Ecto neural progenitor cell (in vitro differentiated cells): ENCODE results near the gene FOXL3.
"Not testable (repeated sequence)": the region's sequence is repeated elsewhere in the genome, so short reads cannot be mapped to it uniquely, and the experiment has no call there.

Source experiments
- DNase-seq: peaks from one replicate; pipeline ENCODE4 v3.0.0-alpha.2; 2018; ENCODE audit warnings: low spot score

The FOXL3 gene

DNA sequence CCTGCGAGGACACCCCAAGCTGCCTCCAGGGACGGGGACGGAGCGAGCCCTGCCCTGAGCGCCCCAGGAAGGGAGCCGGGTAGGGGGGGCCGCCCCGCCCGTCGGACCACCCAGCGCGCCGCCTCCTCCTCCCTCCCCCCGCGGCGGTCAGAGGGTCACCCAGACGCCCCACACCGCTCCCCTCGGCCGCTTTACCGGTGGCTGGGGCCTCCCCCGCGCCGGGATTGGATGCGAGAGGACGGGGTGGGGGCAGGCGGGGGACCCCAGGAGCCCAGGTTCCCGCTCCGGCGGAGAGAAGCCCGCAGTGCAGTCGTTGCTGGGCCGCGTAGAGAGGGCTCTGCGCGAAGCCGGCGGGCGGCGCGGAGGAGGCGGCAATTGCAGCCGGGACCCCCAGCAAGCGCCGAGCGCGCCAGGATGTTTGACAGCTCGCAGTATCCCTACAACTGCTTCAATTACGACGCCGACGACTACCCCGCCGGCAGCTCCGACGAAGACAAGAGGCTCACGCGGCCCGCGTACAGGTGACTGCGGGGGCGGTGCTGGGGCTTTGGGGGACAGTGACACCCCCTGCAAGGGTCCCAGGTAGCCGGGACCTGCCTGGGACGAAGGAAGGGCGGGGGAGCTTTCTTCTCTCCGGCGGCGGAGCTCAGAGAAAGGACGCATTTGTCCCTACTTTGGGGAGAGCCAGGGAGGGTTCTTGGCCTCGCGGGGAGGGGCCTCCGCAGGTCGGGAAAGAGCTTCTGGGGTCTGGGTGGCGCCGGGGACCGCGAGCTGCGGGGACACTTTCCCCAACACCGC, at the start of gene FOXL3:
Gene FOXL3 (plus strand): TSS at position 415 of the 798 bp plus-strand sequence. CDS start 0 bp downstream, at position 415.
- DNase-seq: no peak

DNA sequence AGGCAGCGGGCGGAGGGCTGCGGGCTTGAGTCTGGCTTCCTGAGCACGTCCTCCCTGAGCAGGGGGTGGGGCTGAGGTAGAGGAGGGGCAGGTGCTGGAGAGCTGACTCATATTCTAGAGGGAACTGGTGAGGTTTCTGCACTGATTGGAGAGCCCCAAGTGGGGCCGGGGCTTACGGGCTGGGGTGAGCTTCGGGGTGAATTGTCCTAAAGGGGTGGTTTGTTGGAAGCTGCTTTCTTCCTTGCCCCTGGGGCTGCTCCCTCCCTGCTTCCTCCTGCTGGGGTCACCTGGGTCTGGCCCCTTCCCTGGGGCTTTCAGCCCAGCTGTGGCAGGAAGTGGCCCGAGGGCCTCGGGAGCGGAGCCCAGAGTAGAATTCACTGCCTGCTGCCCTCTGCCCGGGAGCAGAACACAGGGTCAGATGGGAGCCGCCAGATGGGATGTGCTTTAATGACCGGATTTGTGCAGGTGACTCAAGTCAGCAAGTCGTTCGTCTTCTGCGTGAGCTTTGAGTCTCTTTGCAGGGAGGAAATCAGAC, 49.0 kb upstream of the FOXL3 start:
- no peak for DNase-seq

DNA sequence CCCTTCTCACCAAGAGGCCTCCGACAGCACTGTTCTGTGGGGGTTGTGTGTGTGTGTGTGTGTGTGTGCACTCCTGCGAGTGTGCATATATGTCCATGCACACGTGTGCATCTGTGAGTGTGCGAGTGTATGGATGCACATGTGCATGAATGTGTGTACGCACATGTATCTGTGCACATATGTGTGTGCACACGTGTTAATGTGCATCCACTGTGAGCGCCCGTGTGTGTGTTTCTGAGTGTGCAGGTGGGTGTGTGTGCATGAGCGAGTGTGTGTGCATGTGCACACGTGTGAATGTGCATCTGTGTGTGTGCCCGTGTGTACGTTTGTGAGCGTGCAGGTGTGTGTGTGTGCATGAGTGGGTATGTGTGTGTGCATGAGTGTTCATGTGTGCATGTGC, 48.5 kb upstream of the FOXL3 start:
- no peak for DNase-seq

DNA sequence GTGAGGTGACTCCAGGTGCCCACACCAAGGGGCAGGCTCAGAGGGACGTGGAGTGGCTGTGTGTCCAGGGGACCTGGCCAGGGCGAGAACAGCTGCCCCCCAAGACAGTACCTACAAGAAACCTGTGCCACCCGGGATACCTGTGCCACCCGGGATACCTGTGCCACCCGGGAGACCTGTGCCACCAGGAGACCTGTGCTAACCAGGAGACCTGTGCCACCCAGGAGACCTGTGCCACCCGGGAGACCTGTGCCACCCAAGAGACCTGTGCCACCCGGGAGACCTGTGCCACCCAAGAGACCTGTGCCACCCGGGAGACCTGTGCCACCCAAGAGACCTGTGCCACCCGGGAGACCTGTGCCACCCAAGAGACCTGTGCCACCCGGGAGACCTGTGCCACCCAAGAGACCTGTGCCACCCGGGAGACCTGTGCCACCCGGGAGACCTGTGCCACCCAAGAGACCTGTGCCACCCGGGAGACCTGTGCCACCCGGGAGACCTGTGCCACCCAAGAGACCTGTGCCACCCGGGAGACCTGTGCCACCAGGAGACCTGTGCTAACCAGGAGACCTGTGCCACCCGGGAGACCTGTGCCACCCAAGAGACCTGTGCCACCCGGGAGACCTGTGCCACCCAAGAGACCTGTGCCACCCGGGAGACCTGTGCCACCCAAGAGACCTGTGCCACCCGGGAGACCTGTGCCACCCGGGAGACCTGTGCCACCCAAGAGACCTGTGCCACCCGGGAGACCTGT, 47.0 kb upstream of the FOXL3 start:
- not testable (repeated sequence) for DNase-seq

DNA sequence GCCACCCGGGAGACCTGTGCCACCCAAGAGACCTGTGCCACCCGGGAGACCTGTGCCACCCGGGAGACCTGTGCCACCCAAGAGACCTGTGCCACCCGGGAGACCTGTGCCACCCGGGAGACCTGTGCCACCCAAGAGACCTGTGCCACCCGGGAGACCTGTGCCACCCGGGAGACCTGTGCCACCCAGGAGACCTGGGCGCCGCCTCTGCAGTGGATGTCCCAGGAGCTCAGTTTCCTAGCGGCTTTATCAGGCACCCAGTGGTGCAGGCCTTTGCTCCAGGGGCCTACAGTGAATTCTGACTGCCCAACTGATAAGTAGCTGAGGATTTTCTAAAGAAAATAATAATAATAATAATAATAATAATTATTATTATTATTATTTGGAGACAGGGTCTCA, 46.4 kb upstream of the FOXL3 start:
- DNase-seq: not testable (repeated sequence)

DNA sequence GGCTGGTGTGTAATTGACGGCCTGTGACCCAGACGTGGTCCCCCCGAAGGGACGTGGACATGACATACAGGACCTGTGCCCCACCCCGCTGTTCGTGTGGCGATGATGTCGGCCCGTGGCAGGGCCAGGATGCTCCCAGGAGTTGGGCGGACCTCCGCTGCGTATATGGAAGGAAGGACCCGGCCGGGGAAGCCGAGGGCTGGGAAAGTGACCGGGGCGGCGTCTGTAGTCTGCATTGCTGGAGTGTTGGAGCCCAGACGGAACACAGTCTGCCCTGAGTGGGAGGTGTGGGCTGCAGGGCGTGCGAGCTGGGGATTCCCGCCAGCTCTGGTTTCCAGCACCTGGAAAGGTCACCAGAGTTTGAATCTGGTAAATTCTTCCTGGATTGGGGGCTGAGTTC, 45.0 kb upstream of the FOXL3 start:
- no peak for DNase-seq

DNA sequence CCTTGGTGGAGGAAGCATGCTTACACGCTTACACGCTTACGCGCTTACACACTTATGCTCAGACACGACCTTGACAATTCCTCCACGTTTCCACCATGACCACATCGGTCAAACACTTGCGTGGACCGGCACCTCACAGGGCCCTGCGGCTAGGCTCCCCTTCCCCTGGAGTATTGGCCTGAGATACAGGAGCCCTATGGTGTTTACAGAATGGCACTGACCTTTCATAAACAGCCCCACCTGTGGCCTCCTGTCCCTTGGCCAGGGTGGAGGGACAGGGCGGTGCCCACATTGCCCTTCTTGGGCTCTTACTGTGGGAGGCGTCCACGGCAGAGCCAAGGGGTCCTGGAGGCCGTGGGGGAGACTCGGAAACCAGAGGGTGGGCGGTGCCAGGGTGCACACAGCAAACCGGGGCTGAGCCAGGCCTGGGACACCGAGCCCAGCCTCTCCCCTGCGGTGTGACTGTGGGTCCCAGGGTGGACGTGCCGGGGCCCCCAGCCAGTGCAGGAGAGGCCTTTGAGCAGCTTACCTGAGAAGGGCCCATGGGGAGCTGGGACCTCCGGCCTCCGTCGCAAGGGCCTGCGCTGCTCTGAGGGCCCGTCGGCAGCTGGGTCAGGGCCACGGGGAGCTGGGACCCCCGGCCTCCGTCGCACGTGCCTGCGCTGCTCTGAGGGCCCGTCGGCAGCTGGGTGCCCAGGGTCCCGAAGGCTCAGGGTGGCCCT, 44.2 kb upstream of the FOXL3 start:
- DNase-seq: no peak

DNA sequence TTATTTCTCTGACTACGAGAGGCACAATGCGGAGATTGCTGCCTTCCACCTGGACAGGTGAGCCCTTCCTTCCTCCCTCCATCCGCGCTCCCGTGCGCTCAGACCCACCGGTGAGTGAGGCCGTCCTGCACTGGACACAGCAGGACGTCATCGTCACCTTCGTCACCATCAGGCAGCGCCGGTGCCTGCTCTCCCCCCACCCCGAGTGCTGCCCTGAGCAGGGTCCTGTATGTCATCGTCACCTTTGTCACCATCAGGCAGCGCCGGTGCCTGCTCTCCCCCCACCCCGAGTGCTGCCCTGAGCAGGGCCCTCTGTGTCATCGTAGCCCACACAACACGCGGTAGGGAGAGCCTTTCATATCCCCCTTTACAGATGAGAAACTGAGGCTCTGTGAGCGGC, 43.5 kb upstream of the FOXL3 start:
- no peak for DNase-seq

DNA sequence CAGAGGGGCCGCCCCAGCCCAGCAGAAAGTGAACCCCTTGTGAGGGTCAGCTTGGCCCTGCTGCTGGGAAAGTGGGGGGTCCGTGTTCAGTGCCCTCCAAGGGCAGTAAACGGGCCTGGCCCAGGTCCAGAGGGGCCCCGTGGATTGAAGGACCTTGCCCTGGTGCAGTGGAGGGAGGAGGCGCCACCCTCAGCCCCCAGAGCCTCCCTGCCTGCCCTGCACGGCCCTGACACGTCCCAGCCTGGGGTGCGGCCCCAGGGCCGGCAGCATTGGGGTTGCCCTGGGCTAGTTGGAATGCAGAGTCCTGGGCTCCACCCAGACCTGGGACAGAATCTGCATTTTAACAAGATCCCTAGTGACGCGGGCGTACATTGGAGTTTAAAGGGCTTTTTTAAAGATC, 42.8 kb upstream of the FOXL3 start:
- DNase-seq: no peak

DNA sequence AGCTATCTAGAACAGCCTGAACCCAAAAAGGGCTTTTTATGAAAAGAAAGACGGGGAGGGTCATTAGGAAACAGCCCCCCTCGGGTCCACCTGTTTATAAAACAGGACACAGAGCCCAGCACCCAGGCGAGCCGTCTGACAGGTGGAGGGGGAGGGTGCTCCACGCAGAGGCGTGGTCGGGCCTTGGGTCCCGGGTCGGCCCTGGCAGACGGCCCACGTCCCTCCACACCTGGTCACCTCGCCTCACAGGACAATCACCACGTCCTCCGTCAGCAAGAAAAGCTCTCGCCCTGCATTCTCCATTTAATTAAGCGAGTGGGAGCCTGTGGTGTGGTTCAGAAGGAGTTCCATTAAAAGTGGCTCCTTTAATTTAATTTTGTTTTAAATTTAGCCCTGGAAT, 42.3 kb upstream of the FOXL3 start:
- no peak for DNase-seq

DNA sequence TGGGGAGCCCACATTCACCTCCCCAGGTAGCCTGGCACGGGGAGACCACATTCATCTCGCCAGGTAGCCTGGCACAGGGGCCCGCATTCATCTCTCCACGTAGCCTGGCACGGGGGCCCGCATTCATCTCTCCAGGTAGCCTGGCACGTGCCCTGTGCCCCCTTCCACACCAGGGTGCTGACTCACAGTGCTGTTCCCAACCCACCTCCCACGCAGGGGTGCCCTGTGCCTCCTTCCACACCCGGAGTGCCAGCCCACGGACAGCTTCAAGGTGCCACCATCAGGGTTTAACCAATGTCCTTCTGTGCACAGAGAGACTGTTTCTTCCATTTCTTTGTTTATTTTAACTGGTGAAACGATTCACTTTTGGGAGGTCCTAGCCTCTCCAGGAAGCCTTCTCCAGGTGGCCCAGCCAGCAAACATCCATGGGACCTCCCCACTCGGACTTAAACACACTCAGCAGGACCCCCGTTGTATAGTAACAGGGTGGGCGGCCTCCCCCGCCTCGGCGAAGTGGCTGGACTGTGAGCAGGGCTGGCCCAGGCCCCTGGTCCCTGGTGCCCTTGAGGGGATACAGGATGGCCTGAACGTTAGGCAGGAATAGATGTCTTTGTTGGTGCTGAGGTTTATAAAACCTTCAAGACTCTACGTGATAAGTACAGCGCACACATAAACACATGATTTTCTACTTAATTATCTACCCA, 41.1 kb upstream of the FOXL3 start:
- no peak for DNase-seq

DNA sequence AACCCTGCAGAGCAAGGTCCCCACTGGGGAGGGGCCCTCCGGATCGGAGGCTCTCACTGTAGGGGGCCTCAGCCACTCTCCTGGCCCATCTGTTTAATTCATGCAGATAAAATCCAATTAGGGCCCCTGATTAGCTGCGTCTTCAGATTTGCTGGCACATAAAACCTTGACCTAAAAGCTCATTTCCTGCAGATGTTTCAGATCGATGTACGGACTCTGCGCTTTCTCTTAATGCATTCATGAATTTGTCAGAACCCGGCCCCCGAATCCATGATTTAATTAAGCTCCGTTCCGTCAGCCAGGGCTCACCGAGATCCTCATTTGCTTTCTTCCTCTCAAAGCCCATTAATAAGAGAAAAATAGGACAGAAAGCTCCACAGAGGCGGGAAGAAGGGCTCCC, 40.0 kb upstream of the FOXL3 start:
- no peak for DNase-seq

DNA sequence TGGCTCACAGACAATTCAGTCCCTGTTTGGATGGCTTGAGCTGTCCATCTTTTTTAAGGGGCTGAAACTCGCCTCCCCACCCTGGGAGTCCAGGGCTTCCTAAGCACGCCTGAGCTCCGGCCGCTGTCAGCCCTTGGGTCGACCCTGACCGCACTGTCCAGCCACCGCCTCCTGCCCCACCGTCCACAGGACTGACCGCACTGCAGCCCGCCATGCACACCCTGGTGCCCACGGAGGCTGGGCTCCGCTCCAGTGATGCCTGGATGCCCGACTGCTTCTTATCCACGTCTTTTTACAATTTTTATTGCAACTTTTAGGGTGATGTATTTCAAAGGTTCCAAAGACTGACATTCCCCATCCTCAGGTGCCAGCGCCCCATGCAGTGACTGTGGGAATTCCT, 39.4 kb upstream of the FOXL3 start:
- no peak for DNase-seq

DNA sequence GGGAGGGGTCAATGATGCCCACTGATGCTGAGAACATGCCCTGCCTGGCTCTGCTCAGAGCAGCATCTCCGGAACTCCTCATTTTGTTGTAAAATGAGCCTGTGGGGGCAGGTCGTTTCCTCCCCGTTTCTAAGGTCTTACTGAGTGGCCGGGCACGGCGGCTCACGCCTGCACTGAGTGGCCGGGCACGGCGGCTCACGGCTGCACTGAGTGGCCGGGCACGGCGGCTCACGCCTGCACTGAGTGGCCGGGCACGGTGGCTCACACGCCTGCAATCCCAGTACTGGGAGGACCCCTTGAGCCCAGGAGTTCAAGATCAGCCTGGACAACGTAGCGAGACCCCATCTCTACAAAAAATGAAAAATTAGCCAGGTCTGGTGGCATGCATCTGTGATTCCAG, 39.0 kb upstream of the FOXL3 start:
- DNase-seq: no peak

DNA sequence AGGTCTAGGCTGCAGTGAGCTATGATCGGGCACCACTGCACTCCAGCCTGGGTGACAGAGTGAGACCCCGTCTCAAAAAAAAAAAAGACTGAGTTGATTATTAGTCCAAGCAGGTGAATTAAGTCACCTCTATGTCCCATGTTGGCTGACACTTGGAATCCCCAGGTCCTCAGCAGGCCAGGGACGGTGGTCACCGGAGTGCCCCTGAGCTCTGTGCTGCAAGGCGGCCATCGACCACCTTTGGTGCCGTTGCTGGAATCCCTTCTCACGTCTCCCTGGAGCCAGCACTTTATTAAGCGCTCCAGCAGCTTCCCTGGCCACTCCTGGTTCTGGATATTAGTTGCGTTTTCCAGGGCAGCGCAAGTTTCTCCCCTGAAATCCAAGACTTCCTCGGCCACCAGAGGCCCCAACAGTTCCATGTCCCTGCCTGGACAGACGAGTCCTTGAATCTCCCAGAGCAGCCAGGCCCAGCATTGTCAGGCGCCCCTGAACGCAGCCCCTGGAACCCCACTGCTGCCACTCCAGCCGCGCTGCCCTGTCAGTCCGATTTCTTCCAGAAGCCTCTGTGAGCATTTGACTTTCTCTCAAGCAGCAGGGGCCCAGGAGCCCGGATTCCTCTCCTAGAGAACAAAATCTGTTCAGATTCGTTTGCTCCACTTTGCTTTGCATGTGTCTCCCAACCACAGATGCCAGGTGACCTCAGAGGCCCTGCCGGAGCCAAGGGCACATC, 38.4 kb upstream of the FOXL3 start:
- no peak for DNase-seq

DNA sequence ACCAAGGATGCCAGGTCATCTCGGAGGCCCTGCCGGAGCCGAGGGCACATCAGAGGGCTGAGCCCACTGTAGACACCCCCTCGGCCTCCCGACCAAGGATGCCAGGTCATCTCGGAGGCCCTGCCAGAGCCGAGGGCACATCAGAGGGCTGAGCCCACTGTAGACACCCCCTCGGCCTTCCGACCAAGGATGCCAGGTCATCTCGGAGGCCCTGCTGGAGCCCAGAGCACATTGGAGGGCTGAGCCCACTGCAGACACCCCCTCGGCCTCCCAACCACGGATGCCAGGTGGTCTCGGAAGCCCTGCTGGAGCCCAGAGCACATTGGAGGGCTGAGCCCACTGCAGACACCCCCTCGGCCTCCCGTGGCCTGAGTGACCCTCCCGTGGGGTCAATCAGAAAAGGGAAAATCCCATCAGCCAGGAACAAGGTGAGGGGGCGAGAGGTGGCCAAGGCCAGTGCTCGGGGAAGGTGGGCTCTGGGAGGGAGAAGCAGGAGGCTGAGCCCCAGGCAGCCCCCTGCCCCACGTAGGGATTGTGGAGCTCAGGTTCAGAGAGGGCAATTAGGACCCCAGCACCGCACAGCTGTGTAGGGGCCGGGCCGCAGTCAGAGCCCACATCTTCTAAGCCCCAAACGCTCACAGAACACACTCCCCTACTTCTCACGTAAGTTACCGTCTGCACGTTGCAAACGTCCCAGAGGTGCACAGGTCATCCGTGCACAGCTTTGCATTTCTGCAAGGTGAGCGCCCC, 37.6 kb upstream of the FOXL3 start:
- DNase-seq: no peak

DNA sequence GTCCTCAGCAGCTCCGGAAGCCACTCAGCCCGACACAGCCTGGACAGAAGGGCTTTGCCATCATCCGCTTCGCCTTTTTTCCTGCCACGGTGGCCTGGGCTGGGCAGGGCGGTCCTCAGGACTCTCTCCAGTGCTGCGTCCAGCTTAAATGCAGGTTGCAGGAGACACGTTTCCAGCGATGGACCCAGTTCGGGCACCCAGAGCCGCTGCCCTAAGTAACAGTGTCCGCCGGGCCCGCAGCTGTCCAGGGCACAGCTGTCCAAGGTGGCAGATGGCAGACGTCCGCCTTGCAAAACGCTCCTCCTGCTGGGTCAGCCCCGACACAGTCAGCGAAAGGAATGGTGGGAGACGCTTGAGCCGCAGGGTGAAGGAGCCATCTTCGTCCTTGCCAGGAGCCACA, 37.0 kb upstream of the FOXL3 start:
- no peak for DNase-seq

DNA sequence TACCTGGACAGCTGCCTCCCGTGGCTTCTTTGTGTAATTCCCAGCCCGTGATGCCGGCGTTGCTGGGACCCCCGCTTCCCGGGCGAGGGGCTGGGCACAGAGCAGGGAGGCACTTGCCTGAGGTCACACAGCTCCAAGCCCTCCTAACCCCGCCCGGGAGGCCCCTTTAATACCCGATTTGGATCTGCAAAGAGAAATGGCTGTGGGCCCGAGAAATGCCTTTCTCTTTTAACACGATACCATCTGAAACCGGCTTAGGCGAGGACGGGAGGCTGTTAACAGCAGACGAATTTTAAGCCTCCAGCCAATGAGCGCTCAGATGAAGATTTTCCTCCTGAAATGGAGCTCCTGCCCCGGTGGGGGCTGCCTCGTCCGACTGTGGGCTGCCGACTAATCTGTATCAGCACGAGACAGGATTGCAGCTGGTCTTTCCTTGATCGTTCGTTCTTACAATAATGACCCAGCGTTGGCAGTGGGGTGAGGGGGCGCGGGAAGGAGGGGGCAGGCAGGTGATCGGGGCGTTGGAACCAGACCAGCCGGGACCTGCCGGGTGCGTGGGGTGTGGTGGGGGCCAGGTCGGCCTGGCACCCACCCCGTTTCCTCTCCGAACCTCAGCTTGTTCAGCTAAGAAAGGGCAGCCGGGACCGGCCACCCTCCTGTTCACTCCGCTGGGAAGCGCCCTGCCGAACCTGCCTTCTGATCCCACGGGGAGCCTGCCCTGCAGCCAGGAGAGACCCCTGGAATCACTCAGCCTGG, 36.2 kb upstream of the FOXL3 start:
- DNase-seq: no peak

DNA sequence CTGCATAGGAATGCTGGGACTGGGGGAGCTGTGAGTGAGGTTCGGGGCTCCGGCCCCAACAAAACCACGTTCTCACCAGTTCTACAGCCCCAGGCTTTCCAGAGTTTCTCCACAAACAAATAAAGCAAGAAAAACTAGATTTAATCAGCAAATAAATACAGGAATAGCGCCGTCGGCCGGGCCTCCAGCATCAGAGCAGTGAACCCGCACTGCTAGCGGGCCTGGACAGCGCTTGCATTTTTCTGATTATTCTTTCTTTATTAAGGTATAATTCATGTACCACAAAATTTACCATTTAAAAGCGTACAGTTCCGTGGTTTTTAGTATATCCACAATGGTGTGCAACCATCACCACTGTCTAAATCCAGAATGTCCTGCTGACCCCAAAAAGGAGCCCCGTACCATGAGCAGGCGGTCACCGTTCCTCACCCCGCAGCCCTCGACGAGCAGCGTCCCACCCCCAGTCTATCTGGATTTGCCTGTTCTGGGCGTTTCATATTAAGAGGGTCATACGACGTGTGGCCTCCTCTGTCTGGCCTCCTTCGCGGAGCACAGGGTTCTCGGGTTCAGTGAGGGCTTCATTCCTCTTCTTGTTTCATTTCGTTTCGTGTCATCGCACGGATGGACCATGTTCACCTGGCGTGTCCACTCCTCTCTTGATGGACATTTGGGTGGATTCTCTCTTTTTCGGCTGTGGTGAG, 35.5 kb upstream of the FOXL3 start:
- no peak for DNase-seq
